IMR-90 (cell line): ENCODE results near the gene CABP7. TPM values are rescaled to one million over a fixed set of nuclear protein-coding genes. Genes with fewer than 3 reads are reported as not detected.

ENCODE experiments used
- ATAC-seq: fragments of 200-7000 bp; cut with Tn5 transposase; 2 replicates; pipeline ENCODE4 v1.9.1; 2020; ENCODE audit warnings: low read depth, mild to moderate bottlenecking, moderate library complexity
- BruUV-seq: library from RNA; stranded (reverse); fragments of 400-500 nt; replicated peaks from 2 replicates; lab custom pipeline; 2021; lab: Mats Ljungman, UMichigan
- CTCF ChIA-PET: fragments of 300-600 bp; formaldehyde crosslinking; extraction: SDS; loops from one replicate; lab custom pipeline; 2021; ENCODE audit warnings: antibody characterized with exemption; lab: Yijun Ruan, JAX
- POLR2A ChIA-PET: fragments of 300-600 bp; sonication (Branson Sonifier 250); formaldehyde crosslinking; loops from one replicate; lab custom pipeline; 2022; ENCODE audit warnings: antibody characterized with exemption; ENCODE audit not compliant: unreplicated experiment; lab: Charles Lee
- DNase-seq: peaks from one replicate; pipeline ENCODE4 v3.0.0; 2013
- H2AFZ ChIP-seq: replicated peaks from 2 replicates; pipeline ENCODE3; 2013; ENCODE audit warnings: low read length, mild to moderate bottlenecking; ENCODE audit not compliant: poor library complexity
- H2AK5ac ChIP-seq: 2 replicates; pipeline ENCODE4 v1.6.1; 2013; ENCODE audit warnings: low read depth, low read length, inconsistent platforms
- H2AK9ac ChIP-seq: replicated peaks from 2 replicates; pipeline ENCODE3; 2013; ENCODE audit warnings: mild to moderate bottlenecking, low read depth, low read length, moderate library complexity; ENCODE audit not compliant: poor library complexity
- H2BK120ac ChIP-seq: 2 replicates; pipeline ENCODE4 v1.6.1; 2013; ENCODE audit warnings: low read depth, low read length, inconsistent platforms
- H2BK15ac ChIP-seq: 3 replicates; pipeline ENCODE4 v1.6.1; 2013; ENCODE audit warnings: low read depth, low read length, inconsistent platforms
- H2BK20ac ChIP-seq: 2 replicates; pipeline ENCODE4 v1.6.1; 2013; ENCODE audit warnings: low read depth, mild to moderate bottlenecking, inconsistent platforms, low read length, moderate library complexity
- H2BK5ac ChIP-seq: 2 replicates; pipeline ENCODE4 v1.6.1; 2013; ENCODE audit warnings: mild to moderate bottlenecking, low read depth, low read length, inconsistent platforms; ENCODE audit not compliant: poor library complexity, severe bottlenecking
- H3K14ac ChIP-seq: replicated peaks from 2 replicates; pipeline ENCODE4 v1.6.1; 2013; ENCODE audit warnings: low read depth, low read length, inconsistent platforms
- H3K18ac ChIP-seq: 2 replicates; pipeline ENCODE4 v1.6.1; 2013; ENCODE audit warnings: low read depth, low read length, control low read depth
- H3K23ac ChIP-seq: 2 replicates; pipeline ENCODE4 v1.6.1; 2013; ENCODE audit warnings: low read depth, low read length, inconsistent platforms
- H3K27ac ChIP-seq: 2 replicates; pipeline ENCODE4 v1.5.1; 2013; ENCODE audit warnings: mild to moderate bottlenecking, control low read depth, low read length; ENCODE audit not compliant: insufficient read depth
- H3K27me3 ChIP-seq: 2 replicates; pipeline ENCODE4 v1.6.1; 2013; ENCODE audit warnings: low read length; ENCODE audit not compliant: control insufficient read depth, insufficient read depth
- H3K36me3 ChIP-seq: 2 replicates; pipeline ENCODE4 v1.6.1; 2013; ENCODE audit warnings: low read length, mixed read lengths; ENCODE audit not compliant: control insufficient read depth, insufficient read depth
- H3K4ac ChIP-seq: 2 replicates; pipeline ENCODE4 v1.6.1; 2013; ENCODE audit warnings: low read depth, low read length, inconsistent platforms
- H3K4me1 ChIP-seq: 2 replicates; pipeline ENCODE4 v1.6.1; 2013; ENCODE audit warnings: low read length, mixed read lengths; ENCODE audit not compliant: control insufficient read depth, insufficient read depth
- H3K4me2 ChIP-seq: 2 replicates; pipeline ENCODE4 v1.6.1; 2013; ENCODE audit warnings: low read depth, mild to moderate bottlenecking, control low read depth, low read length, moderate library complexity
- H3K4me3 ChIP-seq: 2 replicates; pipeline ENCODE4 v1.5.1; 2013; ENCODE audit warnings: low read depth, mild to moderate bottlenecking, control low read depth, low read length, moderate library complexity; ENCODE audit not compliant: insufficient read depth
- H3K56ac ChIP-seq: 2 replicates; pipeline ENCODE4 v1.6.1; 2013; ENCODE audit warnings: low read length, inconsistent platforms; ENCODE audit not compliant: insufficient read depth; ENCODE audit errors: extremely low read depth
- H3K79me1 ChIP-seq, 2 experiments: 2 replicates each; pipeline ENCODE4 v1.6.1; 2013; ENCODE audit warnings: low read length in 2 of 2, inconsistent platforms in 1 of 2, low read depth in 1 of 2
- H3K9ac ChIP-seq: 2 replicates; pipeline ENCODE4 v1.6.1; 2013; ENCODE audit warnings: low read depth, low read length, control low read depth
- H3K9me1 ChIP-seq: 2 replicates; pipeline ENCODE4 v1.6.1; 2013; ENCODE audit warnings: low read length, inconsistent platforms; ENCODE audit not compliant: insufficient read depth
- H3K9me3 ChIP-seq: 2 replicates; pipeline ENCODE4 v1.6.1; 2013; ENCODE audit warnings: low read length; ENCODE audit not compliant: control insufficient read depth, insufficient read depth
- H4K20me1 ChIP-seq: 2 replicates; pipeline ENCODE4 v1.6.1; 2013; ENCODE audit warnings: low read length, inconsistent platforms; ENCODE audit not compliant: insufficient read depth
- H4K5ac ChIP-seq: 2 replicates; pipeline ENCODE4 v1.6.1; 2013; ENCODE audit warnings: mild to moderate bottlenecking, low read depth, low read length, control low read depth
- H4K8ac ChIP-seq, 2 experiments: 2 replicates each; pipeline ENCODE4 v1.6.1; 2013; ENCODE audit warnings: low read depth in 2 of 2, low read length in 2 of 2, control low read depth in 1 of 2, inconsistent platforms in 1 of 2
- H4K91ac ChIP-seq: 2 replicates; pipeline ENCODE4 v1.6.1; 2013; ENCODE audit warnings: low read depth, low read length, inconsistent platforms; ENCODE audit not compliant: insufficient read depth
- CEBPB ChIP-seq: IDR thresholded peaks from 2 replicates; pipeline ENCODE4 v1.6.1; 2012; ENCODE audit warnings: low read depth, low read length, improper control_type of control experiment
- MAFK ChIP-seq: IDR thresholded peaks from 2 replicates; pipeline ENCODE4 v1.6.1; 2012; ENCODE audit warnings: low read depth, low read length, improper control_type of control experiment
- RAD21 ChIP-seq: IDR thresholded peaks from 2 replicates; pipeline ENCODE4 v1.6.1; 2012; ENCODE audit warnings: low read length, improper control_type of control experiment
- WGBS, 2 experiments: methylation state at CpG; one replicate each; pipeline versions ENCODE4 v1.1.5 to v1.1.7; 2013; ENCODE audit warnings: missing lambda C conversion rate in 2 of 2; ENCODE audit not compliant: insufficient read length in 1 of 2; ENCODE audit errors: extremely low coverage in 2 of 2; 5-methylcytosine and 5-hydroxymethylcytosine counted together
- dilution Hi-C: fragments of 300-500 bp; cut with HindIII; formaldehyde crosslinking; loops from one replicate; pipeline ENCODE4 v1.14.3; 2018; ENCODE audit warnings: low sequenced_read_pairs; ENCODE audit not compliant: unreplicated experiment
- in situ Hi-C: fragments of 300-500 bp; cut with MboI; formaldehyde crosslinking; loops from 3 replicates; pipeline ENCODE4 v1.14.3; 2019; ENCODE audit warnings: low sequenced_read_pairs, inconsistent platforms, mixed read lengths
- intact Hi-C: fragments of 100-400 bp; cut with micrococcal nuclease; formaldehyde crosslinking; loops from 2 replicates; pipeline ENCODE4 v1.10.0; 2022
- polyA plus RNA-seq, 3 experiments: library from polyadenylated mRNA; depleted of rRNA; stranded (reverse); fragments of >200 nt; gene quantifications; 2 replicates each; pipeline ENCODE4 v1.2.3, GENCODE V29; 2012; ENCODE audit warnings: low replicate concordance in 1 of 3
- total RNA-seq: library from RNA; depleted of rRNA; stranded (reverse); fragments of >200 nt; gene quantifications from 2 replicates; pipeline ENCODE4 v1.2.3, GENCODE V29; 2012
- TF ChIP-seq, protein P1 (sequence below): fragments of 150-350 bp; IDR thresholded peaks from 2 replicates; pipeline ENCODE4 v1.6.1; 2017; ENCODE audit warnings: mild to moderate bottlenecking, antibody characterized with exemption, low read length, low read depth

Gene CABP7
- total and polyA plus RNA-seq, 2 of the 4 experiments (the other 2 are of a cell fraction) = under 0.01 to 0.03 TPM

GRCh38 chr22:29739346-29739875 is 19.6 kb downstream of the CABP7 start:
- ATAC-seq = no peak

More at GRCh38 chr22:29739346-29739875, 19.6 kb downstream of the CABP7 start:
- Histone ChIP-seq H3K27ac (no peak overlapping the region), H2AFZ (no peak overlapping the region), H4K8ac (no peak overlapping the region), H4K5ac (no peak overlapping the region), H3K36me3 (peaks cover 17% of the 10 kb centered on the region), H3K4ac (no peak overlapping the region), H3K56ac (no peak overlapping the region), H3K9me3 (no peaks in the 10 kb centered on the region), H4K20me1 (no peaks in the 10 kb centered on the region), H3K79me1 (no peaks in the 10 kb centered on the region), H3K4me3 (no peak overlapping the region), H3K14ac (no peak overlapping the region), H2BK20ac (no peak overlapping the region), H2AK5ac (no peak overlapping the region), H3K9ac (no peak overlapping the region), H3K4me2 (no peak overlapping the region), H3K18ac (no peak overlapping the region), H2BK120ac (no peak overlapping the region), H2BK15ac (no peak overlapping the region), H3K23ac (no peak overlapping the region), H3K27me3 (no peaks in the 10 kb centered on the region), H4K91ac (no peak overlapping the region), H2AK9ac (no peak overlapping the region), H3K4me1 (no peaks in the 10 kb centered on the region), H2BK5ac (no peak overlapping the region), H3K9me1 (no peaks in the 10 kb centered on the region)
- ChIA-PET POLR2A (no interaction called here), CTCF (no interaction called here)
- BruUV-seq = no TSS peak
- no peak for DNase-seq
- dilution Hi-C loops = no loop called here
- in situ Hi-C loops = no loop called here
- intact Hi-C loops = no loop called here
- WGBS, 2 experiments = 82% methylated on average over 14 of the region's 17 CpGs; no CpG with 5 or more reads in 1 of the 2 experiments
- TF ChIP-seq RAD21 (no peak), MAFK (no peak), CEBPB (no peak)
- TF ChIP-seq, protein P1, sequence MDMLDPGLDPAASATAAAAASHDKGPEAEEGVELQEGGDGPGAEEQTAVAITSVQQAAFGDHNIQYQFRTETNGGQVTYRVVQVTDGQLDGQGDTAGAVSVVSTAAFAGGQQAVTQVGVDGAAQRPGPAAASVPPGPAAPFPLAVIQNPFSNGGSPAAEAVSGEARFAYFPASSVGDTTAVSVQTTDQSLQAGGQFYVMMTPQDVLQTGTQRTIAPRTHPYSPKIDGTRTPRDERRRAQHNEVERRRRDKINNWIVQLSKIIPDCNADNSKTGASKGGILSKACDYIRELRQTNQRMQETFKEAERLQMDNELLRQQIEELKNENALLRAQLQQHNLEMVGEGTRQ = no peak
